K562 treated with DMSO at 1 percent for 48 hours (cell line): ENCODE results near the gene CACNA1F. TPM values are rescaled to one million over a fixed set of nuclear protein-coding genes. Genes with fewer than 3 reads are reported as not detected.

Experiments used
- total RNA-seq: library from RNA; unstranded; fragments of 300-600 nt; gene quantifications from 2 replicates; pipeline ENCODE4 v1.2.3, GENCODE V29; 2022; ENCODE audit warnings: low replicate concordance; ENCODE audit errors: extremely low read depth

Gene CACNA1F
- total RNA-seq: not detected in 2 replicates

GRCh38 chrX:49233176-49233575, at the start of gene CACNA1F:
CACNA1F (minus strand) TSS chrX:49233340; CDS start chrX:49233309, 31 bp downstream.

GRCh38 chrX:49269767-49270248, 36.7 kb upstream of the CACNA1F start, which contains the start of gene PPP1R3F:
PPP1R3F (plus strand) TSS chrX:49269793; CDS start chrX:49269870, 77 bp downstream.

GRCh38 chrX:49264460-49264859, 31.3 kb upstream of the CACNA1F start, which contains the start of gene FOXP3:
FOXP3 (minus strand) TSS chrX:49264710; CDS start chrX:49258505, 6,205 bp downstream.

GRCh38 chrX:49199906-49200771, 33.0 kb downstream of the CACNA1F start, which contains the start of gene SYP:
SYP (minus strand) TSS chrX:49200193; CDS start chrX:49200186, 7 bp downstream.

GRCh38 chrX:49186125-49187027, 46.8 kb downstream of the CACNA1F start, which contains the start of gene PRICKLE3:
PRICKLE3 (minus strand) TSS chrX:49186373; CDS start chrX:49186297, 76 bp downstream.

GRCh38 chrX:49171752-49172279, 61.3 kb downstream of the CACNA1F start, which contains the start of gene PLP2:
PLP2 (plus strand) TSS chrX:49171898; CDS start chrX:49172001, 103 bp downstream.

GRCh38 chrX:49162620-49163019, 70.5 kb downstream of the CACNA1F start, which contains the start of gene MAGIX:
MAGIX (plus strand) TSS chrX:49162758; CDS start chrX:49162890, 132 bp downstream.

Other genes starting within 250 kb of the CACNA1F start
- not detected in 2 replicates for gene GRIPAP1, start 231.1 kb downstream of the CACNA1F start, total RNA-seq
- not detected in 2 replicates for gene TFE3, start 190.0 kb downstream of the CACNA1F start, total RNA-seq
- not detected in 2 replicates for gene CCDC120, start 174.3 kb downstream of the CACNA1F start, total RNA-seq
- gene PRAF2, start 159.3 kb downstream of the CACNA1F start, total RNA-seq: not detected in 2 replicates
- gene WDR45, start 153.5 kb downstream of the CACNA1F start, total RNA-seq: not detected in 2 replicates
- not detected in 2 replicates for gene GPKOW, start 109.6 kb downstream of the CACNA1F start, total RNA-seq
- not detected in 2 replicates for gene MAGIX, start 70.6 kb downstream of the CACNA1F start, total RNA-seq
- gene PLP2, start 61.4 kb downstream of the CACNA1F start, total RNA-seq: not detected in 2 replicates
- not detected in 2 replicates for gene PRICKLE3, start 47.0 kb downstream of the CACNA1F start, total RNA-seq
- not detected in 2 replicates for gene SYP, start 33.1 kb downstream of the CACNA1F start, total RNA-seq
- gene CCDC22, start 2.1 kb upstream of the CACNA1F start, total RNA-seq: not detected in 2 replicates
- gene FOXP3, start 31.4 kb upstream of the CACNA1F start, total RNA-seq: not detected in 2 replicates
- gene PPP1R3F, start 36.5 kb upstream of the CACNA1F start, total RNA-seq: not detected in 2 replicates
- gene GAGE10, start 70.3 kb upstream of the CACNA1F start, total RNA-seq: not detected in 2 replicates
- gene GAGE12J, start 88.7 kb upstream of the CACNA1F start, total RNA-seq: not detected in 2 replicates
- gene GAGE13, start 98.2 kb upstream of the CACNA1F start, total RNA-seq: not detected in 2 replicates